ENCODE measurements around the gene B4GALT3. TPM values are rescaled to one million over a fixed set of nuclear protein-coding genes. Genes with fewer than 3 reads are reported as not detected.

B4GALT3 gene
- total RNA-seq, 4 donors from 2014 or later, result 26.9 to 36.6 (median 30.0) TPM

DNA sequence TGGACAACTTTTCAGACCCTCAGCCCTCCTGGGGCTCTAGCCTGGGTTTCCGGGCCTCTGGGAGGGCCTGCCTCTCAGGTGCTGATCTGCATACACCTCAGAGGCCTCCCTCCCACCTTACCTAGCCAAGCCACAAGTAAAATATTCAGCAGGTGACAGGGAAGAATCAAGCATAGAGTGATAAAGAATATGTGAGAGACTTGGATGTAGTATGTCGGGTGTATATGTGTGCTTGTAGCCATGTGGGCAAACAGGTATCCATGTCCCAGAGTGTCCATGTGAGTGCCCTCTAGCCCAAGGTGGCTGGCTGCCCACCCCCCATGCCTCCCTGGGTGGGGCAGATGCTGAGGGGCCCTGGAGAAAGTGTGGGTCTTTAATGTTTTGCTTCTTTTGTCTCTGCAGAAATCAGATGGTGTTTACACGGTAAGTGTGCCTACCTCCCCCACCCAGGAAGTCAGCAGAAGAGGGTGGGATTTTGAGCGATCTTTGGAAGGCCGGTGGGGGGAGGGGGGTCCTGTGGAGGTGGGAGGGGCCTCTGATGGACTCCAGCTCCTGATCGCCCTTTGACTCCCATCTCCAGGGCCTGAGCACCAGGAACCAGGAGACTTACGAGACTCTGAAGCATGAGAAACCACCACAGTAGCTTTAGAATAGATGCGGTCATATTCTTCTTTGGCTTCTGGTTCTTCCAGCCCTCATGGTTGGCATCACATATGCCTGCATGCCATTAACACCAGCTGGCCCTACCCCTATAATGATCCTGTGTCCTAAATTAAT is 41.2 kb upstream of the B4GALT3 start:
- WGBS, result 67% methylated on average over 8 of the region's 8 CpGs
- H3K27me3 ChIP-seq, result no peaks in the 10 kb centered on the region
- no peak overlapping the region for H3K27ac ChIP-seq
- H3K4me1 ChIP-seq, result no peaks in the 10 kb centered on the region
- peak overlapping the region; percentile 39 for H3K4me3 ChIP-seq
- no peaks in the 10 kb centered on the region for H3K9me3 ChIP-seq
- peaks cover 18% of the 10 kb centered on the region for H3K36me3 ChIP-seq
- no peak for DNase-seq (ENCODE audit: low spot score in 2 of 2)
- no peak for TF ChIP-seq POLR2A (IDR thresholded peaks at IDR 0.05)
- TF ChIP-seq, protein P1, sequence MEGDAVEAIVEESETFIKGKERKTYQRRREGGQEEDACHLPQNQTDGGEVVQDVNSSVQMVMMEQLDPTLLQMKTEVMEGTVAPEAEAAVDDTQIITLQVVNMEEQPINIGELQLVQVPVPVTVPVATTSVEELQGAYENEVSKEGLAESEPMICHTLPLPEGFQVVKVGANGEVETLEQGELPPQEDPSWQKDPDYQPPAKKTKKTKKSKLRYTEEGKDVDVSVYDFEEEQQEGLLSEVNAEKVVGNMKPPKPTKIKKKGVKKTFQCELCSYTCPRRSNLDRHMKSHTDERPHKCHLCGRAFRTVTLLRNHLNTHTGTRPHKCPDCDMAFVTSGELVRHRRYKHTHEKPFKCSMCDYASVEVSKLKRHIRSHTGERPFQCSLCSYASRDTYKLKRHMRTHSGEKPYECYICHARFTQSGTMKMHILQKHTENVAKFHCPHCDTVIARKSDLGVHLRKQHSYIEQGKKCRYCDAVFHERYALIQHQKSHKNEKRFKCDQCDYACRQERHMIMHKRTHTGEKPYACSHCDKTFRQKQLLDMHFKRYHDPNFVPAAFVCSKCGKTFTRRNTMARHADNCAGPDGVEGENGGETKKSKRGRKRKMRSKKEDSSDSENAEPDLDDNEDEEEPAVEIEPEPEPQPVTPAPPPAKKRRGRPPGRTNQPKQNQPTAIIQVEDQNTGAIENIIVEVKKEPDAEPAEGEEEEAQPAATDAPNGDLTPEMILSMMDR (IDR thresholded peaks at IDR 0.05), result no peak
- TF ChIP-seq POLR2AphosphoS5 (IDR thresholded peaks at IDR 0.05), result no peak
- no peak for TF ChIP-seq EP300 (IDR thresholded peaks at IDR 0.05)

GRCh38 chr1:161217831-161218230 is 40.5 kb upstream of the B4GALT3 start:
- H3K27ac ChIP-seq, result peak overlapping the region; percentile 18
- peak overlapping the region; percentile 39 for H3K4me3 ChIP-seq
- DNase-seq (ENCODE audit: low spot score in 2 of 2), result no peak
- H3K27me3 ChIP-seq, result no peaks in the 10 kb centered on the region
- H3K9me3 ChIP-seq, result no peaks in the 10 kb centered on the region
- no peak for TF ChIP-seq POLR2AphosphoS5 (IDR thresholded peaks at IDR 0.05)
- TF ChIP-seq POLR2A (IDR thresholded peaks at IDR 0.05), result no peak
- no peak for TF ChIP-seq EP300 (IDR thresholded peaks at IDR 0.05)
- TF ChIP-seq, protein P1 (IDR thresholded peaks at IDR 0.05), result no peak
- peaks cover 25% of the 10 kb centered on the region for H3K36me3 ChIP-seq
- no peaks in the 10 kb centered on the region for H3K4me1 ChIP-seq
- WGBS, result 64% methylated on average over 6 of the region's 6 CpGs

DNA sequence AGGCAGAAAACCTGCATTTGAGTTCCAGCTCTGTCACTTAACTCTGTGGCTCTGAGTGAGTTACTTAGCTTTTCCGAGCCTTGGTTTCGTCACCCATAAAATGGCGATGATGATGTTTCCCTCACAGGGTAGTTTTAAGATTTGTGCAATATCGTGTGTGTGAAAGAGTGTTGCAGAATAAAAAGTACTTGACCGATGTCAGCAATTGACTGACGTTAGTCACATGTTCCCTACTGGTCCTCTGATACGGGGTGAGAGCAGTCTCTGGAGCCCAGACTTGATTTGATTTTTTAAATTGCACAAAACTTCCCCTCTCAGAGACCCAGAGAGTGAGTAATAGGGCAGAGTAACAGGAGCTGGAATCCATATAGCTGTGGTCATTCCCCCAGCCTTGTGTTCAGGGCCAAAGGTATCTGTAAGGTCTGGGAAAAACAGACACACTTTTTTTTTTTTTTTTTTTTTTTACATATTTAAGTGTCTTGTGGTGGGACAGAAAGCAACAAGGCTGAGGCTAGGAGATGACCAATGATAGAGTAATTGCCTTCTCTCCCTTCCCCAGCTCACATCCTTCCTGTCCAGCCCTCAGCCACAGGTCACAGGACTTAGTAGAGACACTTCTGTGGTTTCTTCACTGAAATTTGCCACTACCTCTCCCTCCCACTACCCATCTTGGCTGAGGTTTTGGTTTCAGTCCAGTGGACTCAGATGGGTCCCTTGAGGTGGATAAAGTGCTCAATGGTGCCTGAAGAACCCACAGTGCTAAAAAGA is 39.8 kb upstream of the B4GALT3 start:
- WGBS, result 56% methylated on average over 7 of the region's 7 CpGs
- DNase-seq (ENCODE audit: low spot score in 2 of 2), result no peak
- H3K9me3 ChIP-seq, result no peaks in the 10 kb centered on the region
- H3K27me3 ChIP-seq, result no peaks in the 10 kb centered on the region
- TF ChIP-seq POLR2A (IDR thresholded peaks at IDR 0.05), result peak in 1 of 2 donors; percentile 19
- no peak for TF ChIP-seq EP300 (IDR thresholded peaks at IDR 0.05)
- TF ChIP-seq POLR2AphosphoS5 (IDR thresholded peaks at IDR 0.05), result peak in 1 of 3 donors; percentile 56
- TF ChIP-seq, protein P1 (IDR thresholded peaks at IDR 0.05), result no peak
- H3K27ac ChIP-seq, result peak overlapping the region; percentile 51
- no peaks in the 10 kb centered on the region for H3K4me1 ChIP-seq
- H3K36me3 ChIP-seq, result peaks cover 32% of the 10 kb centered on the region
- H3K4me3 ChIP-seq, result peak overlapping the region; percentile 39

DNA sequence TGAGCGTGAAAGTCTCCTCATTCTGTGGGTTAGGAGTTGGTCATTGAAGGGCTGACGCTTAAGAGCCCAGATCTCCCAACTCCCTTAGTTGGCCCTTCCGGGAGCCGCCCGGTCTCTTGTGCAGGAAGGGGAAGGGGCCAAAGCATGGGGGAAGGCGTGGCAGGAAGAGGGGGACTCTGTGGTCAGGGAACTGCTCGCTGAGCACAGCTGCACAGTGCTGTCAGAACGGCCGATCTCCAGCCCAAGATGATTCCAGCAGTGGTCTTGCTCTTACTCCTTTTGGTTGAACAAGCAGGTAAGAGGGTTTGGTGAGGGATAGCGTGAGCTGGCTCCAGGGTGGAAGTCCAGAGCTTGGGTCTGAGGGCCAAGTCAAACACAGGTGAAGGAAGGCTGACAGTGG is 37.8 kb upstream of the B4GALT3 start, which contains the start of gene FCER1G:
Gene FCER1G, plus strand, starts transcription at position 220 of the 400 bp plus-strand sequence. Its CDS starts 27 bp downstream, at position 247.
- Histone ChIP-seq H3K4me3 (peak within 1 kb of the TSS; percentile 39), H3K9me3 (no peaks in the 10 kb centered on the region), H3K27me3 (no peaks in the 10 kb centered on the region), H3K4me1 (peaks cover 1% of the 10 kb centered on the region), H3K36me3 (peaks cover 52% of the 10 kb centered on the region), H3K27ac (peak within 1 kb of the TSS; percentile 54)
- no peak for DNase-seq (ENCODE audit: low spot score in 2 of 2)
- TF ChIP-seq POLR2A (IDR thresholded peaks at IDR 0.05), result peak in 1 of 2 donors; percentile 32
- no peak for TF ChIP-seq POLR2AphosphoS5 (IDR thresholded peaks at IDR 0.05)
- WGBS, result 75% methylated on average over 10 of the region's 10 CpGs

- TF ChIP-seq POLR2A (IDR thresholded peaks at IDR 0.05) (no peak), POLR2AphosphoS5 (IDR thresholded peaks at IDR 0.05) (no peak), EP300 (IDR thresholded peaks at IDR 0.05) (no peak)
- TF ChIP-seq, protein P1 (IDR thresholded peaks at IDR 0.05), result no peak
- DNase-seq (ENCODE audit: low spot score in 2 of 2), result no peak
- Histone ChIP-seq H3K27me3 (no peaks in the 10 kb centered on the region), H3K27ac (no peak overlapping the region), H3K4me3 (peak overlapping the region; percentile 39), H3K36me3 (peaks cover 59% of the 10 kb centered on the region), H3K9me3 (no peaks in the 10 kb centered on the region), H3K4me1 (peaks cover 2% of the 10 kb centered on the region)
- WGBS, result 91% methylated on average over 9 of the region's 9 CpGs
These were observed 37.1 kb upstream of the B4GALT3 start for GRCh38 chr1:161214369-161214768.
